HEK293T (cell line): ENCODE data around the gene NTNG2.

Source experiments
- BHLHE40 ChIP-seq: fragments of 450-650 bp; IDR thresholded peaks from 2 replicates; pipeline ENCODE4 v1.6.1; 2016; ENCODE audit warnings: mild to moderate bottlenecking, moderate library complexity, borderline replicate concordance
- FOXA1 ChIP-seq: fragments of 450-650 bp; IDR thresholded peaks from 2 replicates; pipeline ENCODE4 v1.6.1; 2016; ENCODE audit warnings: mild to moderate bottlenecking
- SP1 ChIP-seq: fragments of 450-650 bp; IDR thresholded peaks from 2 replicates; pipeline ENCODE4 v1.6.1; 2017
- TARDBP ChIP-seq: fragments of 450-650 bp; IDR thresholded peaks from 2 replicates; pipeline ENCODE4 v1.6.1; 2016

- TF ChIP-seq TARDBP (no peak), BHLHE40 (no peak), FOXA1 (no peak), SP1 (no peak)
Measured at GRCh38 chr9:132142924-132143323, 18.9 kb upstream of the NTNG2 start.
